Upper lobe of right lung (tissue), 1 donor: Measurements from ENCODE around the gene KLF11. TPM values are rescaled to one million over a fixed set of nuclear protein-coding genes. Genes with fewer than 3 reads are reported as not detected.

Experiments used
- ATAC-seq: fragments of 200-7000 bp; cut with Tn5 transposase; one replicate; pipeline ENCODE4 v1.9.1; 2020; ENCODE audit warnings: mild to moderate bottlenecking, moderate library complexity
- DNase-seq: peaks from one replicate; pipeline ENCODE4 v3.0.0-alpha.2; 2020
- H3K27ac ChIP-seq: fragments of 200-600 bp; one replicate; pipeline ENCODE4 v1.8.0; 2022
- H3K27me3 ChIP-seq: fragments of 200-600 bp; one replicate; pipeline ENCODE4 v1.8.0; 2022; ENCODE audit warnings: mild to moderate bottlenecking
- H3K36me3 ChIP-seq: fragments of 200-600 bp; one replicate; pipeline ENCODE4 v1.8.0; 2022
- H3K4me1 ChIP-seq: fragments of 200-600 bp; one replicate; pipeline ENCODE4 v1.8.0; 2022
- H3K4me3 ChIP-seq: fragments of 200-600 bp; one replicate; pipeline ENCODE4 v1.8.0; 2022; ENCODE audit warnings: mild to moderate bottlenecking
- H3K9me3 ChIP-seq: fragments of 200-600 bp; one replicate; pipeline ENCODE4 v1.8.0; 2022
- CTCF ChIP-seq: fragments of 200-600 bp; IDR thresholded peaks from one replicate; pipeline ENCODE4 v1.8.0; 2022; ENCODE audit warnings: antibody characterized with exemption
- intact Hi-C: fragments of 100-400 bp; cut with DNase I; formaldehyde crosslinking; loops from one replicate; pipeline ENCODE4 v1.11.0; 2022
- total RNA-seq: library from RNA; stranded (reverse); fragmentation: NEBNext Ultra II Directional; extraction: Animal tissue kit (Norgen Biotek cat#: 25700); gene quantifications from one replicate; pipeline ENCODE4 v1.2.1, GENCODE V29; 2021
- donor health status: DM: no; HTN: yes; CAD: no; lungs with severe emphysema.

KLF11 gene
- total RNA-seq, 1 donor from 2014 or later: 45.6 TPM

- Histone ChIP-seq H3K36me3 (no peaks in the 10 kb centered on the region), H3K4me1 (peaks cover 5% of the 10 kb centered on the region), H3K4me3 (no peak overlapping the region), H3K27me3 (peaks cover 14% of the 10 kb centered on the region), H3K27ac (no peak overlapping the region), H3K9me3 (no peaks in the 10 kb centered on the region)
- ATAC-seq: no peak
- intact Hi-C loops: no loop called here
- TF ChIP-seq CTCF: no peak
- no peak for DNase-seq
Measured at GRCh38 chr2:10075101-10075500, 31.8 kb downstream of the KLF11 start.

GRCh38 chr2:10075571-10076209, 32.3 kb downstream of the KLF11 start:
- Histone ChIP-seq H3K9me3 (no peaks in the 10 kb centered on the region), H3K36me3 (no peaks in the 10 kb centered on the region), H3K4me3 (no peak overlapping the region), H3K4me1 (peaks cover 9% of the 10 kb centered on the region), H3K27me3 (peaks cover 20% of the 10 kb centered on the region), H3K27ac (no peak overlapping the region)
- DNase-seq (no peak), ATAC-seq (no peak)
- TF ChIP-seq CTCF: no peak
- intact Hi-C loops: no loop called here

- no peak overlapping the region for H3K4me3 ChIP-seq
- H3K9me3 ChIP-seq: no peaks in the 10 kb centered on the region
- no peak for ATAC-seq
- intact Hi-C loops: no loop called here
- no peak for TF ChIP-seq CTCF
- peaks cover 11% of the 10 kb centered on the region for H3K4me1 ChIP-seq
- peaks cover 27% of the 10 kb centered on the region for H3K27me3 ChIP-seq
- DNase-seq: no peak
- no peaks in the 10 kb centered on the region for H3K36me3 ChIP-seq
- H3K27ac ChIP-seq: no peak overlapping the region
Measured at GRCh38 chr2:10076511-10076910, 33.2 kb downstream of the KLF11 start.

- Histone ChIP-seq H3K9me3 (no peaks in the 10 kb centered on the region), H3K27ac (no peak overlapping the region), H3K4me3 (no peak overlapping the region), H3K36me3 (no peaks in the 10 kb centered on the region), H3K4me1 (peaks cover 11% of the 10 kb centered on the region), H3K27me3 (peaks cover 32% of the 10 kb centered on the region)
- no peak for TF ChIP-seq CTCF
- ATAC-seq (no peak), DNase-seq (no peak)
- intact Hi-C loops: no loop called here
Measured at GRCh38 chr2:10076988-10077527, 33.7 kb downstream of the KLF11 start.

GRCh38 chr2:10078001-10078400, 34.7 kb downstream of the KLF11 start:
- H3K36me3 ChIP-seq: no peaks in the 10 kb centered on the region
- peaks cover 13% of the 10 kb centered on the region for H3K4me1 ChIP-seq
- H3K9me3 ChIP-seq: no peaks in the 10 kb centered on the region
- no peak for ATAC-seq
- no peak overlapping the region for H3K4me3 ChIP-seq
- no peak for DNase-seq
- intact Hi-C loops: no loop called here
- H3K27ac ChIP-seq: no peak overlapping the region
- peaks cover 41% of the 10 kb centered on the region for H3K27me3 ChIP-seq
- no peak for TF ChIP-seq CTCF
